T-helper 1 cell (primary cell): ENCODE data around the gene EPHA3.
"Not testable (repeated sequence)": the region's sequence is repeated elsewhere in the genome, so short reads cannot be mapped to it uniquely, and the experiment has no call there.

Source experiments
- DNase-seq, 5 donors: peaks; one replicate each; pipeline ENCODE4 v3.0.0-alpha.2; 2012 to 2020

The EPHA3 gene

GRCh38 chr3:89297199-89297598, 189.8 kb downstream of the EPHA3 start:
- no peak for DNase-seq

- no peak for DNase-seq
Measured at GRCh38 chr3:89300526-89300925, 193.1 kb downstream of the EPHA3 start.

- DNase-seq, result no peak
Measured at GRCh38 chr3:89300981-89301380, 193.6 kb downstream of the EPHA3 start.

GRCh38 chr3:89303701-89304100, 196.3 kb downstream of the EPHA3 start:
- no peak for DNase-seq

GRCh38 chr3:89306540-89306939, 199.1 kb downstream of the EPHA3 start:
- no peak for DNase-seq

- DNase-seq, result no peak
Measured at GRCh38 chr3:89311581-89311980, 204.2 kb downstream of the EPHA3 start.

GRCh38 chr3:89312141-89312540, 204.7 kb downstream of the EPHA3 start:
- DNase-seq, result no peak

GRCh38 chr3:89314454-89315098, 207.2 kb downstream of the EPHA3 start:
- no peak for DNase-seq

GRCh38 chr3:89315750-89316470, 208.5 kb downstream of the EPHA3 start:
- no peak for DNase-seq

- DNase-seq, result no peak
Measured at GRCh38 chr3:89320186-89320585, 212.8 kb downstream of the EPHA3 start.

GRCh38 chr3:89326997-89327396, 219.6 kb downstream of the EPHA3 start:
- no peak for DNase-seq

- DNase-seq, result no peak
Measured at GRCh38 chr3:89332386-89332785, 225.0 kb downstream of the EPHA3 start.

GRCh38 chr3:89332793-89333192, 225.4 kb downstream of the EPHA3 start:
- DNase-seq, result no peak

- no peak for DNase-seq
Measured at GRCh38 chr3:89335693-89336092, 228.3 kb downstream of the EPHA3 start.

GRCh38 chr3:89340408-89340807, 233.0 kb downstream of the EPHA3 start:
- no peak for DNase-seq

GRCh38 chr3:89344076-89344475, 236.7 kb downstream of the EPHA3 start:
- no peak for DNase-seq

GRCh38 chr3:89350935-89351334, 243.5 kb downstream of the EPHA3 start:
- DNase-seq, result not testable (repeated sequence)

GRCh38 chr3:89353465-89353864, 246.0 kb downstream of the EPHA3 start:
- DNase-seq, result no peak

- DNase-seq, result no peak
Measured at GRCh38 chr3:89358281-89358680, 250.9 kb downstream of the EPHA3 start.

GRCh38 chr3:89360156-89360555, 252.7 kb downstream of the EPHA3 start:
- DNase-seq, result no peak

GRCh38 chr3:89362496-89362895, 255.1 kb downstream of the EPHA3 start:
- no peak for DNase-seq

- no peak for DNase-seq
Measured at GRCh38 chr3:89363171-89363570, 255.8 kb downstream of the EPHA3 start.

- DNase-seq, result no peak
Measured at GRCh38 chr3:89364314-89364713, 256.9 kb downstream of the EPHA3 start.

- DNase-seq, result no peak
Measured at GRCh38 chr3:89367166-89367565, 259.7 kb downstream of the EPHA3 start.

GRCh38 chr3:89368846-89369245, 261.4 kb downstream of the EPHA3 start:
- no peak for DNase-seq
